AG04449 (cell line): Measurements from ENCODE around the gene POU3F1.
A peak's percentile ranks its signal among the peaks of the same experiment; 100 is the strongest.

Experiments used
- CTCF ChIA-PET: fragments of 350-600 bp; formaldehyde crosslinking; extraction: SDS; loops from one replicate; lab custom pipeline; 2021; ENCODE audit warnings: antibody characterized with exemption; lab: Yijun Ruan, JAX
- POLR2A ChIA-PET: fragments of 400-600, 350-600 bp; formaldehyde crosslinking; extraction: SDS; loops from one replicate; lab custom pipeline; 2020; ENCODE audit warnings: antibody characterized with exemption, inconsistent platforms; lab: Yijun Ruan, JAX
- DNase-seq: peaks from one replicate; pipeline ENCODE4 v3.0.0-alpha.2; 2010; ENCODE audit warnings: low read depth, low spot score
- H3K4me3 ChIP-seq: 2 replicates; pipeline ENCODE4 v1.5.1; 2011; ENCODE audit warnings: low read depth, mild to moderate bottlenecking, control low read depth, low read length
- TF ChIP-seq, protein P1 (sequence below): IDR thresholded peaks from one replicate; pipeline ENCODE4 v1.5.1; 2011; ENCODE audit warnings: mild to moderate bottlenecking, moderate library complexity, low read length, control low read depth, inconsistent platforms; ENCODE audit not compliant: insufficient read depth; ENCODE audit errors: missing control alignments

POU3F1 gene

GRCh38 chr1:38009088-38009840 lies 37.3 kb downstream of the POU3F1 start:
- H3K4me3 ChIP-seq = no peak overlapping the region
- ChIA-PET CTCF (interaction anchor here (1.3 to 6.9 kb wide), 6 partner anchors 8 to 19 kb away, joined by 3 to 50 read pairs (median 14); partner anchors contain the start of gene SF3A3), POLR2A (interaction anchor here (0.7 kb wide), 1 partner anchor 10 kb away, joined by 3 read pairs; no protein-coding TSS in a partner anchor)
- DNase-seq = no peak
- TF ChIP-seq, protein P1, sequence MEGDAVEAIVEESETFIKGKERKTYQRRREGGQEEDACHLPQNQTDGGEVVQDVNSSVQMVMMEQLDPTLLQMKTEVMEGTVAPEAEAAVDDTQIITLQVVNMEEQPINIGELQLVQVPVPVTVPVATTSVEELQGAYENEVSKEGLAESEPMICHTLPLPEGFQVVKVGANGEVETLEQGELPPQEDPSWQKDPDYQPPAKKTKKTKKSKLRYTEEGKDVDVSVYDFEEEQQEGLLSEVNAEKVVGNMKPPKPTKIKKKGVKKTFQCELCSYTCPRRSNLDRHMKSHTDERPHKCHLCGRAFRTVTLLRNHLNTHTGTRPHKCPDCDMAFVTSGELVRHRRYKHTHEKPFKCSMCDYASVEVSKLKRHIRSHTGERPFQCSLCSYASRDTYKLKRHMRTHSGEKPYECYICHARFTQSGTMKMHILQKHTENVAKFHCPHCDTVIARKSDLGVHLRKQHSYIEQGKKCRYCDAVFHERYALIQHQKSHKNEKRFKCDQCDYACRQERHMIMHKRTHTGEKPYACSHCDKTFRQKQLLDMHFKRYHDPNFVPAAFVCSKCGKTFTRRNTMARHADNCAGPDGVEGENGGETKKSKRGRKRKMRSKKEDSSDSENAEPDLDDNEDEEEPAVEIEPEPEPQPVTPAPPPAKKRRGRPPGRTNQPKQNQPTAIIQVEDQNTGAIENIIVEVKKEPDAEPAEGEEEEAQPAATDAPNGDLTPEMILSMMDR = no peak

- ChIA-PET CTCF (interaction anchor here (4.2 kb wide), 1 partner anchor 16 kb away, joined by 23 read pairs; the partner anchor contains the start of gene SF3A3), POLR2A (no interaction called here)
- H3K4me3 ChIP-seq = peak overlapping the region; percentile 93
- TF ChIP-seq, protein P1 = no peak
- DNase-seq = no peak
Observed at GRCh38 chr1:38006008-38006828, 40.4 kb downstream of the POU3F1 start.

GRCh38 chr1:38005195-38006007 lies 41.2 kb downstream of the POU3F1 start, which contains the start of gene FHL3:
Gene FHL3 (minus strand): TSS chr1:38005514. CDS start chr1:37999412, 6,102 bp downstream.
- TF ChIP-seq, protein P1 = no peak
- CTCF ChIA-PET = no interaction called here
- POLR2A ChIA-PET = interaction anchor here (1.0 kb wide), 1 partner anchor 12 kb away, joined by 6 read pairs; no protein-coding TSS in a partner anchor
- peak within 1 kb of the TSS; percentile 93 for H3K4me3 ChIP-seq
- DNase-seq = no peak

GRCh38 chr1:38004284-38005108 lies 42.1 kb downstream of the POU3F1 start:
- no peak for DNase-seq
- ChIA-PET CTCF (interaction anchor here (6.8 to 16.5 kb wide), 2 partner anchors 14 to 16 kb away, joined by 68 to 398 read pairs; partner anchors contain the start of genes SF3A3 and UTP11), POLR2A (interaction anchor here (0.9 to 1.7 kb wide), 4 partner anchors 9 to 15 kb away, joined by 3 to 6 read pairs (median 6); partner anchors contain the start of genes SF3A3 and UTP11)

More at GRCh38 chr1:38004284-38005108, 42.1 kb downstream of the POU3F1 start:
- H3K4me3 ChIP-seq = peak overlapping the region; percentile 93
- TF ChIP-seq, protein P1 = no peak
